Stomach smooth muscle (tissue), 2 donors: Measurements from ENCODE around the gene VIPR2.

Experiments used
- H3K27ac ChIP-seq: one replicate; pipeline ENCODE4 v1.7.0; 2013; ENCODE audit warnings: mild to moderate bottlenecking, low read length, inconsistent platforms
- H3K27me3 ChIP-seq, 2 donors: one replicate each; pipeline ENCODE4 v1.7.0; 2013; ENCODE audit warnings: low read length in 2 of 2; ENCODE audit not compliant: insufficient read depth in 2 of 2, control insufficient read depth in 1 of 2
- H3K36me3 ChIP-seq, 2 donors: one replicate each; pipeline ENCODE4 v1.7.0; 2013; ENCODE audit warnings: low read length in 2 of 2; ENCODE audit not compliant: control insufficient read depth in 2 of 2, insufficient read depth in 2 of 2
- H3K4me1 ChIP-seq: one replicate; pipeline ENCODE4 v1.7.0; 2013; ENCODE audit warnings: low read length; ENCODE audit not compliant: control insufficient read depth, insufficient read depth
- H3K4me3 ChIP-seq, 2 donors: one replicate each; pipeline ENCODE4 v1.7.0; 2013; ENCODE audit warnings: low read length in 2 of 2
- H3K9ac ChIP-seq, 2 donors: one replicate each; pipeline ENCODE4 v1.7.0; 2013; ENCODE audit warnings: low read length in 2 of 2, mild to moderate bottlenecking in 1 of 2
- H3K9me3 ChIP-seq, 2 donors: one replicate each; pipeline ENCODE4 v1.7.0; 2013; ENCODE audit warnings: low read length in 2 of 2; ENCODE audit not compliant: control insufficient read depth in 2 of 2
- donor health status: healthy.
- donor health status: Pancreatic carcinoma.

The VIPR2 gene

GRCh38 chr7:159147246-159147645 lies 2.6 kb upstream of the VIPR2 start:
- Histone ChIP-seq H3K4me1 (peaks cover 7% of the 10 kb centered on the region), H3K36me3 (no peaks in the 10 kb centered on the region), H3K27me3 (peaks cover 12 to 32% of the 10 kb centered on the region in 2 donors), H3K27ac (no peak overlapping the region), H3K4me3 (no peak overlapping the region), H3K9ac (no peak overlapping the region), H3K9me3 (no peaks in the 10 kb centered on the region)

DNA sequence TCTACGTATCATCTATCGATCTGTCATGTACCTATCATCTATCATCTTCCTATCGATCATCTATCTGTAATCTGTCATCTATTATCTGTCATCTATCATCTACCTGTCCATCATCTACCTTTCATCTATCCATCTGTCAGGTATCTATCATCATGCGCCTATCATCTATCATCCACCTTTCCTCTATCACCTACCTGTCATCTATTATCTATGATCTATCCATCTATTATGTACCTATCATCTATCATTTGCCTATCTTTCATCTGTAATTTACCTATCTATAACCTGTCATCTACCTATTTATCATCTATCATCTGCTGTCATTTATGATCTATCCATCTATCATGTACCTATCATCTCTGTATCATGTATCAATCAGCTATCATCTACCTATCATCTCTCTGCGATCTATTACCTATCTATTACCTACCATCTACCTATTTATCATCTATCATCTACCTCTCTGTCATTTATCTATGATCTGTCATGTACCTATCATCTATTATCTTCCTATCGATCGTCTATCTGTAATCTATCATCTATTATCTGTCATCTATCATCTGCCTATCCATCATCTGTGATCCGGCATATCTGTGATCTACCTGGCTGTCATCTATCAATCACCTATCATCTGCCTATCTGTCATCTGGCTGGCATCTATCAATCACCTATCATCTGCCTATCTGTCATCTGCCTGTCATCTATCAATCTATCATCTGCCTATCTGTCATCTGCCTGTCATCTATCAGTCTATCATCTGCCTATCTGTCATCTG lies 1.6 kb upstream of the VIPR2 start:
- H3K36me3 ChIP-seq: no peaks in the 10 kb centered on the region
- peaks cover 12 to 32% of the 10 kb centered on the region in 2 donors for H3K27me3 ChIP-seq
- no peak overlapping the region for H3K4me3 ChIP-seq
- H3K27ac ChIP-seq: no peak overlapping the region
- H3K9me3 ChIP-seq: no peaks in the 10 kb centered on the region
- H3K9ac ChIP-seq: no peak overlapping the region
- H3K4me1 ChIP-seq: peaks cover 10% of the 10 kb centered on the region

- H3K27me3 ChIP-seq: peaks cover 12 to 32% of the 10 kb centered on the region in 2 donors
- H3K4me3 ChIP-seq: peak overlapping the region; percentile 51 to 68
- H3K9ac ChIP-seq: peak overlapping the region in 1 of 2 donors; percentile 29
- H3K4me1 ChIP-seq: peaks cover 12% of the 10 kb centered on the region
- H3K27ac ChIP-seq: no peak overlapping the region
- no peaks in the 10 kb centered on the region for H3K9me3 ChIP-seq
- no peaks in the 10 kb centered on the region for H3K36me3 ChIP-seq
These were observed 806 bp upstream of the VIPR2 start for GRCh38 chr7:159145490-159145855.

DNA sequence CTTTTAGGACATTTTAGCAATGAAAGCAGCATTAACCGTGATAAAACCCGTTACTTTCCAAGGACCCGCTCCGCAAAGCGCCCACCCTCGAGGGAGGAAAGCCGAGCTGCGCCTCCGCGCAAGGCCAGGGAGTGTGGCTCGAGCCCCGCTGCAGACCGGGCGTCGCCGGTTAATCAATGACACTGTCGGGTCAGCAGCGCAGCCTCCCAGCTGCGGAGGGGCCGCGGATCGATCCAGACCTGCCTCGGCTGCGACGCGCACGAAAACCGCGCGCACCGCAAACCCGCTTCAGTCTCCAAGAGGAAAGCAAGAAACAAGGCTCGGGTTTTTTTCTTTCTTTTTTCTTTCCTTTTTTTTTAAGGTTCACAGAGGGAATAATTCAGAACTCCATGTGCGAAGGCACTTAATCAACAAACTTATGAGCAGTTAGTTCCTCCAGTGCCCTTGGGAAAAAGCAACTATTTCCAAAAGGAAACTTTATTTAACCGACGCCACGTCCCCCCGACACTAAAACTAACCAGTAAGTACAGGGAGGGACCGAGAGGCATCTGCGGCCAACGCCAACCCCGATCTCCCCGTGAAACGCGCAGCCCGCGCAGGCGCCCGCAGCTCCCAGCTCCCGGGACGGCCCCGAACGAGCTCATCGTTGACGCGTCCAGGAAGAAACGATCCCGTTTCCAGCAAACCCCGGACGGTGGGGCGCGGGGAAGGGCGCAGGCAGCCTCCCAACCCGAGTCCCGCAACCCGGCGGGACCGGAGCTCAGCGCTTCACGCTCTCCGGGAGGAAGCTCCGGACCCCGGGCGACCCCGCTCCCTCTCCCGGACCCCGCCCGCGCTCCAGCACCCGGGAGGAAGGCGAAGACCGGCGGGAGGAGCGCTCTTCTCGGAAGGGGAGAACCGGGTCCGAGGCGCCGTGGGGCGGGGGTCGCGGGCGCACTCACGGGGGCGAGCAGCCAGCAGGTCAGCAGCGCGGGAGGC lies 598 bp downstream of the VIPR2 start:
- H3K4me1 ChIP-seq: peaks cover 12% of the 10 kb centered on the region
- H3K9ac ChIP-seq: peak overlapping the region; percentile 21 to 30
- H3K36me3 ChIP-seq: peaks cover 0 to 4% of the 10 kb centered on the region in 2 donors
- no peaks in the 10 kb centered on the region for H3K9me3 ChIP-seq
- H3K27me3 ChIP-seq: peaks cover 12 to 32% of the 10 kb centered on the region in 2 donors
- H3K27ac ChIP-seq: no peak overlapping the region
- H3K4me3 ChIP-seq: peak overlapping the region; percentile 62 to 75

DNA sequence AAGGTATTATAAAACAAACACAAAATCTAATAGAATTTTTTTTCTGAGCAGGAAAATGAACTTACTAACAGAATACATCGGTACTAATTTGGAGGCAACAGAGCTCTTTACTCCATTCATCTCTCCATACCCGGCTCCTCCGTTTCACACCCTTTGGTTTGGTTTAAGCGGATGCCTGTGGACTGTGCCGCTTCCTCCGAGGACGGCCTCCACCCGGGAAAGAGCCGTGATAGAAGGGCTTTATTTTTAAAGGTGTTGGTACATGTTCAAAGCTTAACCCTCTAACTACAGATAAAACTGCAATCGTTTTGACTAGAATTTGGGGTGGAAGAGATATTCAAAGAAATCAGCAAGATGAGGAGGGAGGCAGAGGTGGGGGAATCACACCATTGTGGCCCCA lies 1.9 kb downstream of the VIPR2 start:
- Histone ChIP-seq H3K36me3 (peaks cover 0 to 4% of the 10 kb centered on the region in 2 donors), H3K27me3 (peaks cover 7 to 30% of the 10 kb centered on the region in 2 donors), H3K27ac (no peak overlapping the region), H3K9me3 (no peaks in the 10 kb centered on the region), H3K4me3 (peak overlapping the region; percentile 2 to 75), H3K9ac (no peak overlapping the region), H3K4me1 (peaks cover 12% of the 10 kb centered on the region)

DNA sequence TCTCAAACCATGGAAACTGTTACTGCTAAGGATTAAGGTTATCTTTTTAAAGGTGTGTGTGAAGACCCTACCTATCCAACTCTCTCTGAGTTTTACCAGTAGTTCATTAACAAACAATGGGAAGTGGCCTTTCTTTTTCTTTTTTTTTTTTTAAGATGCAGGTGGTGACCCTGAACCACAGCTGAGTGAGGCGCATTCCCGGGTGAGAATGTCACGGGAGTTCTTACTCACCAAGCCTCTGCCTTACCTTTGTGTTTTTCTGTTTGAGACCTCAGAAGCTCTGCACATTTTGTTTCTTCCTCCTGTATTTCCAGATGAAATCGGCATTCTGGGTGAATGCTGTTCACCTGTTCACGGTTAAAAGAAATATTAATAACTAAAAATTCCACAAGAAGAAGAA lies 2.5 kb downstream of the VIPR2 start:
- peaks cover 12% of the 10 kb centered on the region for H3K4me1 ChIP-seq
- no peak overlapping the region for H3K4me3 ChIP-seq
- H3K9ac ChIP-seq: no peak overlapping the region
- H3K27ac ChIP-seq: no peak overlapping the region
- H3K36me3 ChIP-seq: peaks cover 0 to 4% of the 10 kb centered on the region in 2 donors
- H3K9me3 ChIP-seq: no peaks in the 10 kb centered on the region
- peaks cover 7 to 30% of the 10 kb centered on the region in 2 donors for H3K27me3 ChIP-seq

DNA sequence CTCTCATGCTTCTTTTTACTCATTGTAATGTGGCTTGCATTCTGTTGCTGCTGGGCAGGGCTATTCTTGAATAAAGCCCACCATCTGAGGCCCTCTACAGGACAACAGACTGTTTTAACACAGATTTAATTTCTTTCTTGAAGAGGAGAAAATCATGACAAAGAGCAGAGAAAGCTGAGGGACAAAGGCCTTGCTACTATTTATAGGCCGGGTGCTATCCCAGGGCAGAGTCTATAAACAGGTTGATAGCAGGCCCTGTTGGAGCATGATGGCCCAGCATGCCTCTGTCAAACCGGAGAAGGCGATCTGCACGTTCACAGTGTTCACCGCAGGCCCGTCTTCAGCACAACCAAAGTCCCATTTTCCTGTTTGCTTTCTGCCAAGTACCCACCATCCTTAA lies 3.0 kb downstream of the VIPR2 start:
- peaks cover 5 to 30% of the 10 kb centered on the region in 2 donors for H3K27me3 ChIP-seq
- no peak overlapping the region for H3K9ac ChIP-seq
- H3K4me1 ChIP-seq: peaks cover 12% of the 10 kb centered on the region
- H3K9me3 ChIP-seq: no peaks in the 10 kb centered on the region
- no peak overlapping the region for H3K4me3 ChIP-seq
- H3K27ac ChIP-seq: no peak overlapping the region
- H3K36me3 ChIP-seq: peaks cover 0 to 6% of the 10 kb centered on the region in 2 donors

GRCh38 chr7:159141167-159141566 lies 3.5 kb downstream of the VIPR2 start:
- H3K27ac ChIP-seq: no peak overlapping the region

GRCh38 chr7:159140170-159140910 lies 4.3 kb downstream of the VIPR2 start:
- H3K4me3 ChIP-seq: no peak overlapping the region
- H3K9me3 ChIP-seq: no peaks in the 10 kb centered on the region
- no peak overlapping the region for H3K27ac ChIP-seq
- H3K36me3 ChIP-seq: peaks cover 0 to 6% of the 10 kb centered on the region in 2 donors
- peaks cover 12% of the 10 kb centered on the region for H3K4me1 ChIP-seq
- peaks cover 5 to 21% of the 10 kb centered on the region in 2 donors for H3K27me3 ChIP-seq
- no peak overlapping the region for H3K9ac ChIP-seq

More at GRCh38 chr7:159141167-159141566, 3.5 kb downstream of the VIPR2 start:
- H3K4me3 ChIP-seq: no peak overlapping the region
- H3K36me3 ChIP-seq: peaks cover 0 to 6% of the 10 kb centered on the region in 2 donors
- H3K27me3 ChIP-seq: peaks cover 5 to 27% of the 10 kb centered on the region in 2 donors
- H3K9ac ChIP-seq: no peak overlapping the region
- H3K9me3 ChIP-seq: no peaks in the 10 kb centered on the region
- H3K4me1 ChIP-seq: peaks cover 12% of the 10 kb centered on the region

DNA sequence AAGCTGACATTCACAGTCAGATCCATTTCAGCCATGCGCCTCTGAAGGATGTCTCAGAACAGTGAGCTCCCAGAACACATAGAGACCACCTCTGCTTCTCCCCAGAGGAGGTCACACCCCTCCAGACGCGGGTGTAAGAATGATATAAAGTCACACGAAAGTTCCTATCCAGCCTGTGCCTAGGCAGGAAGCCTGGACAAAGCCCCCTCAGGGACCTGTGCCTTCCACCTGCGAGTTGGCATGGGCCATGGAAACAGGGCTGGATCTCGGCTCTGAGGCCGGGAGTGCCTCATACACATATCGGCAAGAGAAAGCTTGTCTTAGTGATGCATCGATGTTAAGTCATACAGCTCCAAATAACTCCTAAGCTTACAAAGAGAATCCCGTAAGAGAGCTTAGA lies 5.0 kb downstream of the VIPR2 start:
- Histone ChIP-seq H3K9me3 (no peaks in the 10 kb centered on the region), H3K27ac (no peak overlapping the region), H3K4me1 (peaks cover 12% of the 10 kb centered on the region), H3K27me3 (peaks cover 5 to 18% of the 10 kb centered on the region in 2 donors), H3K36me3 (peaks cover 0 to 6% of the 10 kb centered on the region in 2 donors), H3K4me3 (no peak overlapping the region), H3K9ac (no peak overlapping the region)
